Retinal pigment epithelial cell (primary cell): Measurements from ENCODE around the gene LHFPL2.

Experiments
- DNase-seq: peaks from one replicate; pipeline ENCODE4 v3.0.0-alpha.2; 2010; ENCODE audit warnings: low read depth
- H3K4me3 ChIP-seq: 2 replicates; pipeline ENCODE4 v1.5.1; 2011; ENCODE audit warnings: mild to moderate bottlenecking, low read length, control low read depth, moderate library complexity
- CTCF ChIP-seq: conservative IDR thresholded peaks from 2 replicates; pipeline ENCODE4 v1.5.1; 2011; ENCODE audit warnings: low read depth, low read length, control low read depth, inconsistent platforms

Gene LHFPL2

GRCh38 chr5:78655746-78656290 lies 7.2 kb upstream of the LHFPL2 start:
- no peak for TF ChIP-seq CTCF
- no peak overlapping the region for H3K4me3 ChIP-seq
- no peak for DNase-seq

GRCh38 chr5:78654386-78654785 lies 5.8 kb upstream of the LHFPL2 start:
- no peak overlapping the region for H3K4me3 ChIP-seq
- no peak for DNase-seq
- no peak for TF ChIP-seq CTCF

- no peak for TF ChIP-seq CTCF
- no peak for DNase-seq
Measured at GRCh38 chr5:78653681-78654366, 5.3 kb upstream of the LHFPL2 start.

GRCh38 chr5:78653031-78653430 lies 4.5 kb upstream of the LHFPL2 start:
- no peak for DNase-seq
- no peak for TF ChIP-seq CTCF

More at GRCh38 chr5:78653681-78654366, 5.3 kb upstream of the LHFPL2 start:
- no peak overlapping the region for H3K4me3 ChIP-seq

GRCh38 chr5:78651468-78651867 lies 2.9 kb upstream of the LHFPL2 start:
- H3K4me3 ChIP-seq = no peak overlapping the region
- no peak for DNase-seq
- TF ChIP-seq CTCF = no peak

More at GRCh38 chr5:78653031-78653430, 4.5 kb upstream of the LHFPL2 start:
- H3K4me3 ChIP-seq = no peak overlapping the region

- no peak for TF ChIP-seq CTCF
- no peak for DNase-seq
- no peak overlapping the region for H3K4me3 ChIP-seq
Measured at GRCh38 chr5:78650531-78650930, 2.0 kb upstream of the LHFPL2 start.

GRCh38 chr5:78649861-78650496 lies 1.4 kb upstream of the LHFPL2 start:
- TF ChIP-seq CTCF = no peak
- no peak overlapping the region for H3K4me3 ChIP-seq
- no peak for DNase-seq
